GM12878 (cell line): ENCODE data around the gene PARN.

ENCODE experiments used
- TF ChIP-seq, protein P1 (sequence below): fragments of 450-650 bp; formaldehyde crosslinking; IDR thresholded peaks from 2 replicates; pipeline ENCODE4 v1.5.0; 2022; ENCODE audit warnings: mild to moderate bottlenecking, missing genetic modification characterization
- TF ChIP-seq, protein P2 (sequence below), 3 experiments: IDR thresholded peaks in 2 of 3; conservative IDR thresholded peaks in 1 of 3; 2 replicates each; pipeline ENCODE4 v1.5.1; 2011; ENCODE audit warnings: low read depth in 3 of 3, low read length in 3 of 3, mild to moderate bottlenecking in 3 of 3, control low read depth in 2 of 3, moderate library complexity in 2 of 3, inconsistent platforms in 1 of 3, mixed read lengths in 1 of 3; ENCODE audit not compliant: control insufficient read depth in 2 of 3, insufficient read depth in 1 of 3; ENCODE audit errors: extremely low read depth in 1 of 3

DNA sequence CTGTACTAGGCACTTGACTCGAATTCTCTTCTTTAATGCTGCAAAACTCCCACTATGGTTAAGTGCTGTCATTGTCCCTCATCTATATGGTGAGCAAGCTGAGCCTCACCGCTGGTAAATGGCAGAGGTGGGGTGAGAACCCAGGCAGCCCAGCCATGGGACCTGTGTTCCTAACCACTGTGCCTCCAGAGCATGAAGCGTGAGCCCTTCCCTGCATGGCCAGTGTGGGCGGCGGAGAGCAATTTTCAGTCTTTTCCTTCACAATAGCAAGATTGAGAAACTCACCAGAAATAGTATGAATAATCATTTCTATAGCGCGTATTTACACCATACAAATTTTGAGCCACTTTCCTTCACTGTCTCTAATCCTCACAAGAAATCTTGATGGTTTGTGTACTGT lies 11.9 kb upstream of the PARN start:
- TF ChIP-seq, protein P1, sequence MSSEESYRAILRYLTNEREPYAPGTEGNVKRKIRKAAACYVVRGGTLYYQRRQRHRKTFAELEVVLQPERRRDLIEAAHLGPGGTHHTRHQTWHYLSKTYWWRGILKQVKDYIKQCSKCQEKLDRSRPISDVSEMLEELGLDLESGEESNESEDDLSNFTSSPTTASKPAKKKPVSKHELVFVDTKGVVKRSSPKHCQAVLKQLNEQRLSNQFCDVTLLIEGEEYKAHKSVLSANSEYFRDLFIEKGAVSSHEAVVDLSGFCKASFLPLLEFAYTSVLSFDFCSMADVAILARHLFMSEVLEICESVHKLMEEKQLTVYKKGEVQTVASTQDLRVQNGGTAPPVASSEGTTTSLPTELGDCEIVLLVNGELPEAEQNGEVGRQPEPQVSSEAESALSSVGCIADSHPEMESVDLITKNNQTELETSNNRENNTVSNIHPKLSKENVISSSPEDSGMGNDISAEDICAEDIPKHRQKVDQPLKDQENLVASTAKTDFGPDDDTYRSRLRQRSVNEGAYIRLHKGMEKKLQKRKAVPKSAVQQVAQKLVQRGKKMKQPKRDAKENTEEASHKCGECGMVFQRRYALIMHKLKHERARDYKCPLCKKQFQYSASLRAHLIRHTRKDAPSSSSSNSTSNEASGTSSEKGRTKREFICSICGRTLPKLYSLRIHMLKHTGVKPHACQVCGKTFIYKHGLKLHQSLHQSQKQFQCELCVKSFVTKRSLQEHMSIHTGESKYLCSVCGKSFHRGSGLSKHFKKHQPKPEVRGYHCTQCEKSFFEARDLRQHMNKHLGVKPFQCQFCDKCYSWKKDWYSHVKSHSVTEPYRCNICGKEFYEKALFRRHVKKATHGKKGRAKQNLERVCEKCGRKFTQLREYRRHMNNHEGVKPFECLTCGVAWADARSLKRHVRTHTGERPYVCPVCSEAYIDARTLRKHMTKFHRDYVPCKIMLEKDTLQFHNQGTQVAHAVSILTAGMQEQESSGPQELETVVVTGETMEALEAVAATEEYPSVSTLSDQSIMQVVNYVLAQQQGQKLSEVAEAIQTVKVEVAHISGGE (CRISPR knock-in tag): no peak
- TF ChIP-seq, protein P2, sequence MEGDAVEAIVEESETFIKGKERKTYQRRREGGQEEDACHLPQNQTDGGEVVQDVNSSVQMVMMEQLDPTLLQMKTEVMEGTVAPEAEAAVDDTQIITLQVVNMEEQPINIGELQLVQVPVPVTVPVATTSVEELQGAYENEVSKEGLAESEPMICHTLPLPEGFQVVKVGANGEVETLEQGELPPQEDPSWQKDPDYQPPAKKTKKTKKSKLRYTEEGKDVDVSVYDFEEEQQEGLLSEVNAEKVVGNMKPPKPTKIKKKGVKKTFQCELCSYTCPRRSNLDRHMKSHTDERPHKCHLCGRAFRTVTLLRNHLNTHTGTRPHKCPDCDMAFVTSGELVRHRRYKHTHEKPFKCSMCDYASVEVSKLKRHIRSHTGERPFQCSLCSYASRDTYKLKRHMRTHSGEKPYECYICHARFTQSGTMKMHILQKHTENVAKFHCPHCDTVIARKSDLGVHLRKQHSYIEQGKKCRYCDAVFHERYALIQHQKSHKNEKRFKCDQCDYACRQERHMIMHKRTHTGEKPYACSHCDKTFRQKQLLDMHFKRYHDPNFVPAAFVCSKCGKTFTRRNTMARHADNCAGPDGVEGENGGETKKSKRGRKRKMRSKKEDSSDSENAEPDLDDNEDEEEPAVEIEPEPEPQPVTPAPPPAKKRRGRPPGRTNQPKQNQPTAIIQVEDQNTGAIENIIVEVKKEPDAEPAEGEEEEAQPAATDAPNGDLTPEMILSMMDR (IDR thresholded peaks at IDR 0.05 in 2 of 3, conservative IDR thresholded peaks at IDR 0.05 in 1 of 3; ENCODE audit: control insufficient read depth in 2 of 3, extremely low read depth in 1 of 3, insufficient read depth in 1 of 3, low read depth in 3 of 3, low read length in 3 of 3): no peak
